GM23338 (cell line): ENCODE data around the gene SCGB3A2. TPM values are rescaled to one million over a fixed set of nuclear protein-coding genes. Genes with fewer than 3 reads are reported as not detected.

ENCODE experiments used
- ATAC-seq: fragments of 200-7000 bp; cut with Tn5 transposase; 3 replicates; pipeline ENCODE4 v1.9.1; 2020
- DNase-seq: peaks from one replicate; pipeline ENCODE4 v3.0.0-alpha.2; 2015; ENCODE audit warnings: low spot score
- H2AFZ ChIP-seq: fragments of 200-600 bp; sonication (generic); 2 replicates; pipeline ENCODE4 v1.8.0; 2016; ENCODE audit warnings: antibody characterized with exemption, mild to moderate bottlenecking, moderate library complexity
- H3F3A ChIP-seq: fragments of 200-600 bp; sonication (generic); replicated peaks from 2 replicates; pipeline ENCODE4 v1.8.0; 2017; ENCODE audit warnings: antibody characterized with exemption, mixed run types, low read depth
- H3K27ac ChIP-seq: fragments of 200-600 bp; sonication (generic); 2 replicates; pipeline ENCODE4 v1.6.1; 2016; ENCODE audit warnings: low read depth
- H3K27me3 ChIP-seq: fragments of 200-600 bp; sonication (generic); 2 replicates; pipeline ENCODE4 v1.8.0; 2016; ENCODE audit warnings: mild to moderate bottlenecking, mixed run types, moderate library complexity; ENCODE audit not compliant: insufficient read depth
- H3K36me3 ChIP-seq: fragments of 200-600 bp; sonication (generic); 2 replicates; pipeline ENCODE4 v1.8.0; 2016; ENCODE audit warnings: mild to moderate bottlenecking; ENCODE audit not compliant: insufficient read depth
- H3K4me1 ChIP-seq: fragments of 200-600 bp; sonication (generic); 2 replicates; pipeline ENCODE4 v1.8.0; 2016; ENCODE audit warnings: mild to moderate bottlenecking, moderate library complexity; ENCODE audit not compliant: insufficient read depth
- H3K4me2 ChIP-seq: fragments of 200-600 bp; sonication (generic); 2 replicates; pipeline ENCODE4 v1.7.1; 2017; ENCODE audit warnings: mixed run types
- H3K4me3 ChIP-seq: fragments of 200-600 bp; sonication (generic); 2 replicates; pipeline ENCODE4 v1.6.1; 2016; ENCODE audit warnings: mixed run types
- H3K79me2 ChIP-seq: fragments of 200-600 bp; sonication (generic); replicated peaks from 2 replicates; pipeline ENCODE4 v1.8.0; 2017; ENCODE audit warnings: mild to moderate bottlenecking; ENCODE audit not compliant: insufficient read depth
- H3K9me2 ChIP-seq: fragments of 200-600 bp; sonication (generic); 2 replicates; pipeline ENCODE4 v1.8.0; 2017; ENCODE audit not compliant: insufficient read depth
- H4K20me1 ChIP-seq: fragments of 200-600 bp; sonication (generic); replicated peaks from 2 replicates; pipeline ENCODE4 v1.8.0; 2017; ENCODE audit warnings: mild to moderate bottlenecking; ENCODE audit not compliant: insufficient read depth
- H3K27ac Mint-ChIP-seq: 2 replicates; pipeline ENCODE4 v1.8.0; 2020; ENCODE audit warnings: inconsistent platforms, mild to moderate bottlenecking, moderate library complexity, mixed read lengths
- H3K27me3 Mint-ChIP-seq: 3 replicates; pipeline ENCODE4 v1.8.0; 2022; ENCODE audit warnings: low read depth, mild to moderate bottlenecking, moderate library complexity, mixed read lengths, inconsistent platforms; ENCODE audit not compliant: insufficient read depth, poor library complexity
- H3K36me3 Mint-ChIP-seq: 3 replicates; pipeline ENCODE4 v1.8.0; 2021; ENCODE audit warnings: low read depth, mild to moderate bottlenecking, inconsistent platforms, moderate library complexity, mixed read lengths
- H3K4me1 Mint-ChIP-seq: 3 replicates; pipeline ENCODE4 v1.8.0; 2020; ENCODE audit warnings: mild to moderate bottlenecking, inconsistent platforms, mixed read lengths
- H3K4me3 Mint-ChIP-seq: 3 replicates; pipeline ENCODE4 v1.8.0; 2021; ENCODE audit warnings: moderate library complexity, mild to moderate bottlenecking, inconsistent platforms, mixed read lengths
- H3K9me3 Mint-ChIP-seq: 3 replicates; pipeline ENCODE4 v1.8.0; 2020; ENCODE audit warnings: moderate library complexity, mild to moderate bottlenecking, inconsistent platforms, mixed read lengths
- CREB1 ChIP-seq: fragments of 250-450 bp; sonication (Bioruptor Pico); IDR thresholded peaks from 2 replicates; pipeline ENCODE4 v1.5.0; 2020; ENCODE audit warnings: low read depth, mild to moderate bottlenecking, moderate library complexity
- EZH2 ChIP-seq: fragments of 200-600 bp; sonication (generic); IDR thresholded peaks from one replicate; pipeline ENCODE4 v1.8.0; 2017; ENCODE audit warnings: antibody characterized with exemption, mild to moderate bottlenecking, low read depth; ENCODE audit not compliant: unreplicated experiment
- EZH2phosphoT487 ChIP-seq: fragments of 200-600 bp; sonication (generic); IDR thresholded peaks from one replicate; pipeline ENCODE4 v1.8.1; 2018; ENCODE audit warnings: antibody characterized with exemption; ENCODE audit not compliant: unreplicated experiment
- JUNB ChIP-seq: IDR thresholded peaks from one replicate; pipeline ENCODE4 v1.6.1; 2016; ENCODE audit warnings: antibody characterized with exemption; ENCODE audit not compliant: unreplicated experiment
- POLR2AphosphoS5 ChIP-seq: IDR thresholded peaks from 2 replicates; pipeline ENCODE4 v1.6.1; 2016; ENCODE audit warnings: antibody characterized with exemption, low read depth
- ZNF114 ChIP-seq: fragments of 250-450 bp; sonication (Bioruptor Pico); IDR thresholded peaks from 2 replicates; pipeline ENCODE4 v1.5.0; 2020; ENCODE audit warnings: mild to moderate bottlenecking, moderate library complexity
- polyA plus RNA-seq: library from polyadenylated mRNA; unstranded; fragments of >200 nt; fragmentation: Nextera tagmentation; extraction: Ambion mirVana; gene quantifications from 2 replicates; pipeline ENCODE4 v1.2.1, GENCODE V29; 2016
- total RNA-seq: library from RNA; depleted of rRNA; stranded (reverse); fragments of >200 nt; shearing (Covaris generic); gene quantifications from 2 replicates; pipeline ENCODE4 v1.2.3, GENCODE V29; 2014
- TF ChIP-seq, protein P1 (sequence below), 2 experiments: fragments of 200-600 bp in 1 of 2; sonication (generic) in 1 of 2; conservative IDR thresholded peaks; 2 replicates each; pipeline versions ENCODE4 v1.5.1 to v1.6.1; 2016 to 2017; ENCODE audit warnings: antibody characterized with exemption in 2 of 2, low read depth in 2 of 2, mild to moderate bottlenecking in 2 of 2, moderate library complexity in 1 of 2
- TF ChIP-seq, protein P2 (sequence below): IDR thresholded peaks from one replicate; pipeline ENCODE4 v1.6.1; 2018; ENCODE audit warnings: antibody characterized with exemption; ENCODE audit not compliant: unreplicated experiment
- TF ChIP-seq, protein P3 (sequence below): fragments of 250-450 bp; sonication (Bioruptor Pico); IDR thresholded peaks from 2 replicates; pipeline ENCODE4 v1.5.0; 2020; ENCODE audit warnings: mild to moderate bottlenecking, moderate library complexity
- TF ChIP-seq, protein P4 (sequence below): IDR thresholded peaks from 2 replicates; pipeline ENCODE4 v1.6.1; 2016; ENCODE audit warnings: antibody characterized with exemption

The SCGB3A2 gene
- total and polyA plus RNA-seq, 2 experiments from 2014 or later: 36.1 to 256 TPM

DNA sequence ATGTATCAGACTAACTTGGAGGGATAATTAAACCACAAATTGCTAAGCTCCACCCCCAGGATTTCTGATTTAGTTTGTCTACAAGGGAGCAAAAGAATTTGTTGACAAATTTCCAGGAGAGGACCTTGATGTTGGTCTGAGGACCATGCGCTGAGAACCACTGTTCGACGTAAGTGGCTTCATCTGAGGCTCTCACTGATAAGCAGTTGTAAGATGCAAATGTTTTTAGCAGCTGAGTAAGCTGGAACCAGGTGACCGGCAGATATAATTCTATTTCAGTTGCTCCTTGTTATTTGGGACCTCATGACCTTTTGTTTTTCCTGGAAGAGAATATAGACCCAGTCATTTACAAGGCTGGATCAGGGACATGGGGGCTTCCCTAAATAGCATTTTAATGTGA lies 32.9 kb upstream of the SCGB3A2 start:
- no peaks in the 10 kb centered on the region for H3K27me3 Mint-ChIP-seq
- Histone ChIP-seq H3K4me1 (no peaks in the 10 kb centered on the region; the same call in 1 of the 2 replicates), H3K27ac (no peak overlapping the region), H3K4me2 (no peak overlapping the region), H3K36me3 (no peaks in the 10 kb centered on the region), H3K27me3 (no peaks in the 10 kb centered on the region), H3K4me3 (no peak overlapping the region), H3K9me2 (no peaks in the 10 kb centered on the region), H4K20me1 (no peaks in the 10 kb centered on the region), H2AFZ (no peak overlapping the region), H3K79me2 (no peaks in the 10 kb centered on the region), H3F3A (no peaks in the 10 kb centered on the region)
- TF ChIP-seq, protein P1, sequence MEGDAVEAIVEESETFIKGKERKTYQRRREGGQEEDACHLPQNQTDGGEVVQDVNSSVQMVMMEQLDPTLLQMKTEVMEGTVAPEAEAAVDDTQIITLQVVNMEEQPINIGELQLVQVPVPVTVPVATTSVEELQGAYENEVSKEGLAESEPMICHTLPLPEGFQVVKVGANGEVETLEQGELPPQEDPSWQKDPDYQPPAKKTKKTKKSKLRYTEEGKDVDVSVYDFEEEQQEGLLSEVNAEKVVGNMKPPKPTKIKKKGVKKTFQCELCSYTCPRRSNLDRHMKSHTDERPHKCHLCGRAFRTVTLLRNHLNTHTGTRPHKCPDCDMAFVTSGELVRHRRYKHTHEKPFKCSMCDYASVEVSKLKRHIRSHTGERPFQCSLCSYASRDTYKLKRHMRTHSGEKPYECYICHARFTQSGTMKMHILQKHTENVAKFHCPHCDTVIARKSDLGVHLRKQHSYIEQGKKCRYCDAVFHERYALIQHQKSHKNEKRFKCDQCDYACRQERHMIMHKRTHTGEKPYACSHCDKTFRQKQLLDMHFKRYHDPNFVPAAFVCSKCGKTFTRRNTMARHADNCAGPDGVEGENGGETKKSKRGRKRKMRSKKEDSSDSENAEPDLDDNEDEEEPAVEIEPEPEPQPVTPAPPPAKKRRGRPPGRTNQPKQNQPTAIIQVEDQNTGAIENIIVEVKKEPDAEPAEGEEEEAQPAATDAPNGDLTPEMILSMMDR (conservative IDR thresholded peaks at IDR 0.05; ENCODE audit: low read depth in 2 of 2): no peak
- TF ChIP-seq POLR2AphosphoS5 (no peak), JUNB (no peak), CREB1 (CRISPR knock-in tag) (no peak), EZH2 (no peak), ZNF114 (CRISPR knock-in tag) (no peak), EZH2phosphoT487 (no peak)
- TF ChIP-seq, protein P2, sequence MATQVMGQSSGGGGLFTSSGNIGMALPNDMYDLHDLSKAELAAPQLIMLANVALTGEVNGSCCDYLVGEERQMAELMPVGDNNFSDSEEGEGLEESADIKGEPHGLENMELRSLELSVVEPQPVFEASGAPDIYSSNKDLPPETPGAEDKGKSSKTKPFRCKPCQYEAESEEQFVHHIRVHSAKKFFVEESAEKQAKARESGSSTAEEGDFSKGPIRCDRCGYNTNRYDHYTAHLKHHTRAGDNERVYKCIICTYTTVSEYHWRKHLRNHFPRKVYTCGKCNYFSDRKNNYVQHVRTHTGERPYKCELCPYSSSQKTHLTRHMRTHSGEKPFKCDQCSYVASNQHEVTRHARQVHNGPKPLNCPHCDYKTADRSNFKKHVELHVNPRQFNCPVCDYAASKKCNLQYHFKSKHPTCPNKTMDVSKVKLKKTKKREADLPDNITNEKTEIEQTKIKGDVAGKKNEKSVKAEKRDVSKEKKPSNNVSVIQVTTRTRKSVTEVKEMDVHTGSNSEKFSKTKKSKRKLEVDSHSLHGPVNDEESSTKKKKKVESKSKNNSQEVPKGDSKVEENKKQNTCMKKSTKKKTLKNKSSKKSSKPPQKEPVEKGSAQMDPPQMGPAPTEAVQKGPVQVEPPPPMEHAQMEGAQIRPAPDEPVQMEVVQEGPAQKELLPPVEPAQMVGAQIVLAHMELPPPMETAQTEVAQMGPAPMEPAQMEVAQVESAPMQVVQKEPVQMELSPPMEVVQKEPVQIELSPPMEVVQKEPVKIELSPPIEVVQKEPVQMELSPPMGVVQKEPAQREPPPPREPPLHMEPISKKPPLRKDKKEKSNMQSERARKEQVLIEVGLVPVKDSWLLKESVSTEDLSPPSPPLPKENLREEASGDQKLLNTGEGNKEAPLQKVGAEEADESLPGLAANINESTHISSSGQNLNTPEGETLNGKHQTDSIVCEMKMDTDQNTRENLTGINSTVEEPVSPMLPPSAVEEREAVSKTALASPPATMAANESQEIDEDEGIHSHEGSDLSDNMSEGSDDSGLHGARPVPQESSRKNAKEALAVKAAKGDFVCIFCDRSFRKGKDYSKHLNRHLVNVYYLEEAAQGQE: no peak
- TF ChIP-seq, protein P3, sequence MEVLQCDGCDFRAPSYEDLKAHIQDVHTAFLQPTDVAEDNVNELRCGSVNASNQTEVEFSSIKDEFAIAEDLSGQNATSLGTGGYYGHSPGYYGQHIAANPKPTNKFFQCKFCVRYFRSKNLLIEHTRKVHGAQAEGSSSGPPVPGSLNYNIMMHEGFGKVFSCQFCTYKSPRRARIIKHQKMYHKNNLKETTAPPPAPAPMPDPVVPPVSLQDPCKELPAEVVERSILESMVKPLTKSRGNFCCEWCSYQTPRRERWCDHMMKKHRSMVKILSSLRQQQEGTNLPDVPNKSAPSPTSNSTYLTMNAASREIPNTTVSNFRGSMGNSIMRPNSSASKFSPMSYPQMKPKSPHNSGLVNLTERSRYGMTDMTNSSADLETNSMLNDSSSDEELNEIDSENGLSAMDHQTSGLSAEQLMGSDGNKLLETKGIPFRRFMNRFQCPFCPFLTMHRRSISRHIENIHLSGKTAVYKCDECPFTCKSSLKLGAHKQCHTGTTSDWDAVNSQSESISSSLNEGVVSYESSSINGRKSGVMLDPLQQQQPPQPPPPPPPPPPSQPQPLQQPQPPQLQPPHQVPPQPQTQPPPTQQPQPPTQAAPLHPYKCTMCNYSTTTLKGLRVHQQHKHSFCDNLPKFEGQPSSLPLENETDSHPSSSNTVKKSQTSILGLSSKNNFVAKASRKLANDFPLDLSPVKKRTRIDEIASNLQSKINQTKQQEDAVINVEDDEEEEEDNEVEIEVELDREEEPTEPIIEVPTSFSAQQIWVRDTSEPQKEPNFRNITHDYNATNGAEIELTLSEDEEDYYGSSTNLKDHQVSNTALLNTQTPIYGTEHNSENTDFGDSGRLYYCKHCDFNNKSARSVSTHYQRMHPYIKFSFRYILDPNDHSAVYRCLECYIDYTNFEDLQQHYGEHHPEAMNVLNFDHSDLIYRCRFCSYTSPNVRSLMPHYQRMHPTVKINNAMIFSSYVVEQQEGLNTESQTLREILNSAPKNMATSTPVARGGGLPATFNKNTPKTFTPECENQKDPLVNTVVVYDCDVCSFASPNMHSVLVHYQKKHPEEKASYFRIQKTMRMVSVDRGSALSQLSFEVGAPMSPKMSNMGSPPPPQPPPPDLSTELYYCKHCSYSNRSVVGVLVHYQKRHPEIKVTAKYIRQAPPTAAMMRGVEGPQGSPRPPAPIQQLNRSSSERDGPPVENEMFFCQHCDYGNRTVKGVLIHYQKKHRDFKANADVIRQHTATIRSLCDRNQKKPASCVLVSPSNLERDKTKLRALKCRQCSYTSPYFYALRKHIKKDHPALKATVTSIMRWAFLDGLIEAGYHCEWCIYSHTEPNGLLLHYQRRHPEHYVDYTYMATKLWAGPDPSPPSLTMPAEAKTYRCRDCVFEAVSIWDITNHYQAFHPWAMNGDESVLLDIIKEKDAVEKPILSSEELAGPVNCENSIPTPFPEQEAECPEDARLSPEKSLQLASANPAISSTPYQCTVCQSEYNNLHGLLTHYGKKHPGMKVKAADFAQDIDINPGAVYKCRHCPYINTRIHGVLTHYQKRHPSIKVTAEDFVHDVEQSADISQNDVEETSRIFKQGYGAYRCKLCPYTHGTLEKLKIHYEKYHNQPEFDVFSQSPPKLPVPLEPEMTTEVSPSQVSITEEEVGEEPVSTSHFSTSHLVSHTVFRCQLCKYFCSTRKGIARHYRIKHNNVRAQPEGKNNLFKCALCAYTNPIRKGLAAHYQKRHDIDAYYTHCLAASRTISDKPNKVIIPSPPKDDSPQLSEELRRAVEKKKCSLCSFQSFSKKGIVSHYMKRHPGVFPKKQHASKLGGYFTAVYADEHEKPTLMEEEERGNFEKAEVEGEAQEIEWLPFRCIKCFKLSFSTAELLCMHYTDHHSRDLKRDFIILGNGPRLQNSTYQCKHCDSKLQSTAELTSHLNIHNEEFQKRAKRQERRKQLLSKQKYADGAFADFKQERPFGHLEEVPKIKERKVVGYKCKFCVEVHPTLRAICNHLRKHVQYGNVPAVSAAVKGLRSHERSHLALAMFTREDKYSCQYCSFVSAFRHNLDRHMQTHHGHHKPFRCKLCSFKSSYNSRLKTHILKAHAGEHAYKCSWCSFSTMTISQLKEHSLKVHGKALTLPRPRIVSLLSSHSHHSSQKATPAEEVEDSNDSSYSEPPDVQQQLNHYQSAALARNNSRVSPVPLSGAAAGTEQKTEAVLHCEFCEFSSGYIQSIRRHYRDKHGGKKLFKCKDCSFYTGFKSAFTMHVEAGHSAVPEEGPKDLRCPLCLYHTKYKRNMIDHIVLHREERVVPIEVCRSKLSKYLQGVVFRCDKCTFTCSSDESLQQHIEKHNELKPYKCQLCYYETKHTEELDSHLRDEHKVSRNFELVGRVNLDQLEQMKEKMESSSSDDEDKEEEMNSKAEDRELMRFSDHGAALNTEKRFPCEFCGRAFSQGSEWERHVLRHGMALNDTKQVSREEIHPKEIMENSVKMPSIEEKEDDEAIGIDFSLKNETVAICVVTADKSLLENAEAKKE: no peak
- TF ChIP-seq, protein P4, sequence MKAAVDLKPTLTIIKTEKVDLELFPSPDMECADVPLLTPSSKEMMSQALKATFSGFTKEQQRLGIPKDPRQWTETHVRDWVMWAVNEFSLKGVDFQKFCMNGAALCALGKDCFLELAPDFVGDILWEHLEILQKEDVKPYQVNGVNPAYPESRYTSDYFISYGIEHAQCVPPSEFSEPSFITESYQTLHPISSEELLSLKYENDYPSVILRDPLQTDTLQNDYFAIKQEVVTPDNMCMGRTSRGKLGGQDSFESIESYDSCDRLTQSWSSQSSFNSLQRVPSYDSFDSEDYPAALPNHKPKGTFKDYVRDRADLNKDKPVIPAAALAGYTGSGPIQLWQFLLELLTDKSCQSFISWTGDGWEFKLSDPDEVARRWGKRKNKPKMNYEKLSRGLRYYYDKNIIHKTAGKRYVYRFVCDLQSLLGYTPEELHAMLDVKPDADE: no peak
- no peak for DNase-seq
- no peak for ATAC-seq
- no peak overlapping the region for H3K4me3 Mint-ChIP-seq
- H3K4me1 Mint-ChIP-seq: peaks cover 11% of the 10 kb centered on the region
- no peaks in the 10 kb centered on the region for H3K9me3 Mint-ChIP-seq
- no peak overlapping the region for H3K27ac Mint-ChIP-seq
- H3K36me3 Mint-ChIP-seq: no peaks in the 10 kb centered on the region
